Measurements from ENCODE around the gene ERVMER34-1.

ERVMER34-1 gene

GRCh38 chr4:52750819-52751486, at the start of gene ERVMER34-1:
Gene ERVMER34-1 (minus strand): TSS chr4:52751425. CDS start chr4:52745520, 5,905 bp downstream.
- peak; percentile 10 for DNase-seq

GRCh38 chr4:52799813-52800212, 48.6 kb upstream of the ERVMER34-1 start:
- DNase-seq, result no peak

- DNase-seq, result no peak
Measured at GRCh38 chr4:52795533-52795932, 44.3 kb upstream of the ERVMER34-1 start.

- DNase-seq, result no peak
Measured at GRCh38 chr4:52791936-52792335, 40.7 kb upstream of the ERVMER34-1 start.

GRCh38 chr4:52789774-52790173, 38.5 kb upstream of the ERVMER34-1 start:
- no peak for DNase-seq

GRCh38 chr4:52788806-52789205, 37.6 kb upstream of the ERVMER34-1 start:
- no peak for DNase-seq

GRCh38 chr4:52783069-52783468, 31.8 kb upstream of the ERVMER34-1 start:
- DNase-seq, result no peak

GRCh38 chr4:52780617-52781354, 29.6 kb upstream of the ERVMER34-1 start:
- DNase-seq, result no peak

- DNase-seq, result no peak
Measured at GRCh38 chr4:52780206-52780605, 29.0 kb upstream of the ERVMER34-1 start.

GRCh38 chr4:52760256-52760655, 9.0 kb upstream of the ERVMER34-1 start:
- DNase-seq, result no peak

- no peak for DNase-seq
Measured at GRCh38 chr4:52755426-52755825, 4.2 kb upstream of the ERVMER34-1 start.

GRCh38 chr4:52752936-52753335, 1.7 kb upstream of the ERVMER34-1 start:
- DNase-seq, result no peak

GRCh38 chr4:52751487-52751911, 274 bp upstream of the ERVMER34-1 start:
- peak; percentile 6 for DNase-seq

- no peak for DNase-seq
Measured at GRCh38 chr4:52750213-52750612, 1.0 kb downstream of the ERVMER34-1 start.

- DNase-seq, result no peak
Measured at GRCh38 chr4:52748432-52748831, 2.8 kb downstream of the ERVMER34-1 start.

- DNase-seq, result no peak
Measured at GRCh38 chr4:52744588-52744987, 6.6 kb downstream of the ERVMER34-1 start.

- DNase-seq, result no peak
Measured at GRCh38 chr4:52743444-52744019, 7.7 kb downstream of the ERVMER34-1 start.

- DNase-seq, result no peak
Measured at GRCh38 chr4:52729586-52729985, 21.6 kb downstream of the ERVMER34-1 start.

- DNase-seq, result no peak
Measured at GRCh38 chr4:52728691-52729240, 22.5 kb downstream of the ERVMER34-1 start.

GRCh38 chr4:52726826-52727580, 24.2 kb downstream of the ERVMER34-1 start:
- no peak for DNase-seq

GRCh38 chr4:52721968-52722815, 29.0 kb downstream of the ERVMER34-1 start:
- DNase-seq, result peak; percentile 98

- no peak for DNase-seq
Measured at GRCh38 chr4:52718123-52718522, 33.1 kb downstream of the ERVMER34-1 start.
